ENCODE measurements around the gene USP13. TPM values are rescaled to one million over a fixed set of nuclear protein-coding genes. Genes with fewer than 3 reads are reported as not detected.

USP13 gene
- total and polyA plus RNA-seq, 4 donors: 2.4 to 7.3 (median 4.2) TPM

GRCh38 chr3:179739816-179740594 lies 87.2 kb downstream of the USP13 start (continued):
- TF ChIP-seq MAX (IDR thresholded peaks at IDR 0.05) (no peak), CTCF (IDR thresholded peaks at IDR 0.05; ENCODE audit: low read depth, low read length, missing input control) (no peak), FOXA1 (IDR thresholded peaks at IDR 0.05) (peak; percentile 98), EGR1 (IDR thresholded peaks at IDR 0.05; ENCODE audit: low read depth in 2 of 2) (no peak)

- no peak overlapping the region for H3K4me3 ChIP-seq (ENCODE audit: low read depth in 1 of 3, low read length in 3 of 3)
- WGBS: 88% methylated on average over 2 of the region's 2 CpGs
- no peak for TF ChIP-seq SP1 (IDR thresholded peaks at IDR 0.05)
- TF ChIP-seq ZBTB33 (IDR thresholded peaks at IDR 0.05): no peak
- TF ChIP-seq NR2F2 (IDR thresholded peaks at IDR 0.05): no peak
- TF ChIP-seq GABPA (IDR thresholded peaks at IDR 0.05 in 1 of 2, conservative IDR thresholded peaks at IDR 0.05 in 1 of 2): no peak
- no peak for TF ChIP-seq TAF1 (conservative IDR thresholded peaks at IDR 0.05)
- no peak for TF ChIP-seq HNF4A (conservative IDR thresholded peaks at IDR 0.05)
- TF ChIP-seq EGR1 (IDR thresholded peaks at IDR 0.05; ENCODE audit: low read depth in 2 of 2): no peak
- TF ChIP-seq MAX (IDR thresholded peaks at IDR 0.05): no peak
- TF ChIP-seq RAD21 (IDR thresholded peaks at IDR 0.05): no peak
- TF ChIP-seq FOXA1 (IDR thresholded peaks at IDR 0.05): no peak
- no peak for TF ChIP-seq YY1 (IDR thresholded peaks at IDR 0.05)
- no peaks in the 10 kb centered on the region for H3K9me3 ChIP-seq (ENCODE audit: control insufficient read depth in 4 of 4, low read length in 3 of 4)
- no peak for DNase-seq (ENCODE audit: low spot score)
- peaks cover 2 to 8% (median 4%) of the 10 kb centered on the region in 4 donors for H3K36me3 ChIP-seq (ENCODE audit: control insufficient read depth in 4 of 4, insufficient read depth in 3 of 4, low read depth in 1 of 4, low read length in 3 of 4)
- H3K27me3 ChIP-seq (ENCODE audit: control insufficient read depth in 4 of 4, insufficient read depth in 4 of 4, low read length in 3 of 4): no peaks in the 10 kb centered on the region
- H3K4me1 ChIP-seq (ENCODE audit: control insufficient read depth in 4 of 4, insufficient read depth in 4 of 4, low read length in 3 of 4): peaks cover 0 to 4% (median under 1%) of the 10 kb centered on the region in 4 donors
- no peak overlapping the region for H3K9ac ChIP-seq (ENCODE audit: low read depth in 1 of 2, low read length in 2 of 2)
- no peak overlapping the region for H3K27ac ChIP-seq (ENCODE audit: low read depth in 1 of 2, low read length in 2 of 2)
These were observed 91.1 kb downstream of the USP13 start for GRCh38 chr3:179743913-179744312.

GRCh38 chr3:179744667-179745066 lies 91.8 kb downstream of the USP13 start:
- H3K36me3 ChIP-seq (ENCODE audit: control insufficient read depth in 4 of 4, insufficient read depth in 3 of 4, low read depth in 1 of 4, low read length in 3 of 4): peaks cover 2 to 8% (median 4%) of the 10 kb centered on the region in 4 donors
- H3K9me3 ChIP-seq (ENCODE audit: control insufficient read depth in 4 of 4, low read length in 3 of 4): no peaks in the 10 kb centered on the region
- no peak overlapping the region for H3K27ac ChIP-seq (ENCODE audit: low read depth in 1 of 2, low read length in 2 of 2)
- no peak overlapping the region for H3K4me3 ChIP-seq (ENCODE audit: low read depth in 1 of 3, low read length in 3 of 3)
- peaks cover 0 to 4% (median under 1%) of the 10 kb centered on the region in 4 donors for H3K4me1 ChIP-seq (ENCODE audit: control insufficient read depth in 4 of 4, insufficient read depth in 4 of 4, low read length in 3 of 4)
- no peak for DNase-seq (ENCODE audit: low spot score)
- 96% methylated on average over 5 of the region's 5 CpGs for WGBS
- H3K27me3 ChIP-seq (ENCODE audit: control insufficient read depth in 4 of 4, insufficient read depth in 4 of 4, low read length in 3 of 4): no peaks in the 10 kb centered on the region
- TF ChIP-seq FOXA2 (IDR thresholded peaks at IDR 0.05) (no peak), NR2F2 (IDR thresholded peaks at IDR 0.05) (no peak)
- no peak overlapping the region for H3K9ac ChIP-seq (ENCODE audit: low read depth in 1 of 2, low read length in 2 of 2)
